H1 (cell line): ENCODE measurements around the gene INPP5F. TPM values are rescaled to one million over a fixed set of nuclear protein-coding genes. Genes with fewer than 3 reads are reported as not detected.

Experiments
- CTCF ChIA-PET: fragments of 300-600 bp; sonication (Branson Sonifier 250); formaldehyde crosslinking; loops from one replicate; lab custom pipeline; 2021; ENCODE audit not compliant: partially characterized antibody; lab: Charles Lee
- POLR2A ChIA-PET: fragments of 300-600 bp; sonication (Branson Sonifier 250); formaldehyde crosslinking; loops from one replicate; lab custom pipeline; 2021; ENCODE audit warnings: inconsistent platforms; ENCODE audit not compliant: partially characterized antibody; lab: Charles Lee
- DNase-seq, 2 experiments: peaks; one replicate each; pipeline versions ENCODE4 v3.0.0 to v3.0.0-alpha.2; 2010 to 2022; ENCODE audit warnings: low spot score in 2 of 2, low read depth in 1 of 2, mixed read lengths in 1 of 2
- FAIRE-seq: peaks from 2 replicates; lab custom pipeline; 2011; peaks lifted over from hg19 to GRCh38; lab: Jason Lieb, UNC
- H2AFZ ChIP-seq: 2 replicates; pipeline ENCODE4 v1.8.1; 2012; ENCODE audit warnings: low read length, inconsistent platforms
- H2AK5ac ChIP-seq: 2 replicates; pipeline ENCODE4 v1.6.1; 2013; ENCODE audit warnings: low read depth, low read length
- H2BK120ac ChIP-seq: replicated peaks from 2 replicates; pipeline ENCODE3; 2013; ENCODE audit warnings: low read depth, low read length, inconsistent platforms
- H2BK12ac ChIP-seq: 2 replicates; pipeline ENCODE4 v1.6.1; 2013; ENCODE audit warnings: low read depth, low read length
- H2BK15ac ChIP-seq: 2 replicates; pipeline ENCODE4 v1.6.1; 2013; ENCODE audit warnings: low read length
- H2BK20ac ChIP-seq: 2 replicates; pipeline ENCODE4 v1.6.1; 2013; ENCODE audit warnings: low read length
- H2BK5ac ChIP-seq: 2 replicates; pipeline ENCODE4 v1.6.1; 2013; ENCODE audit warnings: low read depth, low read length
- H3K14ac ChIP-seq: 2 replicates; pipeline ENCODE4 v1.6.1; 2013; ENCODE audit warnings: inconsistent platforms; ENCODE audit not compliant: insufficient read length
- H3K18ac ChIP-seq: 2 replicates; pipeline ENCODE4 v1.6.1; 2013; ENCODE audit warnings: low read length; ENCODE audit errors: extremely low read depth
- H3K23ac ChIP-seq: 2 replicates; pipeline ENCODE4 v1.6.1; 2013; ENCODE audit warnings: inconsistent platforms; ENCODE audit not compliant: insufficient read length
- H3K23me2 ChIP-seq: 2 replicates; pipeline ENCODE4 v1.6.1; 2013; ENCODE audit warnings: low read depth, low read length
- H3K27ac ChIP-seq: 2 replicates; pipeline ENCODE4 v1.6.1; 2011; ENCODE audit warnings: low read depth, low read length, inconsistent platforms
- H3K27me3 ChIP-seq, 4 experiments: replicated peaks in 1 of 4; 1 replicate in 1 of 4; 2 replicates in 3 of 4; pipeline versions ENCODE4 v1.6.1 to v1.8.1; 2011 to 2013; ENCODE audit warnings: low read length in 3 of 4, mild to moderate bottlenecking in 3 of 4, inconsistent platforms in 2 of 4, mixed read lengths in 2 of 4, moderate library complexity in 1 of 4; ENCODE audit not compliant: control insufficient read depth in 3 of 4, insufficient read depth in 3 of 4; ENCODE audit errors: extremely low read depth in 1 of 4
- H3K36me3 ChIP-seq, 4 experiments: 2 replicates each; pipeline versions ENCODE4 v1.6.1 to v1.8.1; 2011 to 2013; ENCODE audit warnings: mild to moderate bottlenecking in 4 of 4, low read length in 3 of 4, moderate library complexity in 2 of 4, control low read depth in 1 of 4, inconsistent platforms in 1 of 4; ENCODE audit not compliant: insufficient read depth in 4 of 4, control insufficient read depth in 2 of 4
- H3K4ac ChIP-seq: replicated peaks from 2 replicates; pipeline ENCODE3; 2013; ENCODE audit warnings: low read length, low read depth, mixed read lengths, inconsistent platforms; ENCODE audit not compliant: insufficient read length
- H3K4me1 ChIP-seq, 4 experiments: replicated peaks in 1 of 4; 1 replicate in 1 of 4; 2 replicates in 3 of 4; pipeline versions ENCODE4 v1.6.1 to v1.8.1; 2011 to 2013; ENCODE audit warnings: low read length in 3 of 4, inconsistent platforms in 2 of 4, mixed read lengths in 1 of 4; ENCODE audit not compliant: insufficient read depth in 4 of 4, control insufficient read depth in 3 of 4
- H3K4me2 ChIP-seq, 2 experiments: 2 replicates each; pipeline versions ENCODE4 v1.6.1 to v1.8.1; 2011 to 2013; ENCODE audit warnings: low read depth in 2 of 2, low read length in 2 of 2, control low read depth in 1 of 2, inconsistent platforms in 1 of 2, mild to moderate bottlenecking in 1 of 2; ENCODE audit not compliant: insufficient read depth in 1 of 2
- H3K4me3 ChIP-seq, 4 experiments: fragments of 200-600, 300-600 bp in 1 of 4; sonication (generic), shearing (Covaris generic), sonication (Bioruptor Twin) in 1 of 4; 2 replicates each; pipeline versions ENCODE4 v1.5.1 to v1.8.1; 2011 to 2016; ENCODE audit warnings: low read length in 4 of 4, low read depth in 3 of 4, control low read depth in 2 of 4, inconsistent platforms in 2 of 4, mild to moderate bottlenecking in 2 of 4, mixed read lengths in 1 of 4, moderate library complexity in 1 of 4; ENCODE audit not compliant: insufficient read depth in 2 of 4; ENCODE audit errors: extremely low read depth in 1 of 4
- H3K56ac ChIP-seq: replicated peaks from 2 replicates; pipeline ENCODE3; 2013; ENCODE audit warnings: low read depth, mild to moderate bottlenecking, mixed read lengths, low read length, inconsistent platforms; ENCODE audit not compliant: insufficient read length
- H3K79me1 ChIP-seq: 2 replicates; pipeline ENCODE4 v1.6.1; 2013; ENCODE audit warnings: low read depth, low read length, control low read depth
- H3K79me2 ChIP-seq, 2 experiments: 2 replicates each; pipeline versions ENCODE4 v1.6.1 to v1.8.1; 2012 to 2013; ENCODE audit warnings: low read length in 2 of 2, mild to moderate bottlenecking in 2 of 2, inconsistent platforms in 1 of 2; ENCODE audit not compliant: insufficient read depth in 2 of 2, control insufficient read depth in 1 of 2
- H3K9ac ChIP-seq, 4 experiments: replicated peaks in 1 of 4; 1 replicate in 1 of 4; 2 replicates in 3 of 4; pipeline versions ENCODE4 v1.6.1 to v1.8.1; 2011 to 2013; ENCODE audit warnings: low read depth in 3 of 4, low read length in 3 of 4, control low read depth in 2 of 4, mild to moderate bottlenecking in 2 of 4, moderate library complexity in 2 of 4, inconsistent platforms in 1 of 4; ENCODE audit errors: extremely low read depth in 1 of 4
- H3K9me3 ChIP-seq, 2 experiments: 2 replicates each; pipeline versions ENCODE4 v1.6.1 to v1.8.1; 2012 to 2013; ENCODE audit warnings: mild to moderate bottlenecking in 2 of 2, moderate library complexity in 2 of 2, control low read depth in 1 of 2, inconsistent platforms in 1 of 2, low read depth in 1 of 2, low read length in 1 of 2, mixed read lengths in 1 of 2; ENCODE audit not compliant: insufficient read depth in 2 of 2
- H4K20me1 ChIP-seq, 2 experiments: replicated peaks in 1 of 2; 2 replicates each; pipeline versions ENCODE3 to v1.8.1; 2011 to 2013; ENCODE audit warnings: inconsistent platforms in 2 of 2, low read length in 2 of 2, mild to moderate bottlenecking in 1 of 2; ENCODE audit not compliant: insufficient read depth in 2 of 2, control insufficient read depth in 1 of 2
- H4K5ac ChIP-seq: 2 replicates; pipeline ENCODE4 v1.6.1; 2013; ENCODE audit warnings: low read length, low read depth, mixed read lengths, inconsistent platforms; ENCODE audit not compliant: insufficient read length
- H4K8ac ChIP-seq: 2 replicates; pipeline ENCODE4 v1.8.0; 2013; ENCODE audit warnings: mild to moderate bottlenecking, moderate library complexity, low read length, inconsistent platforms; ENCODE audit not compliant: insufficient read depth; ENCODE audit errors: extremely low read depth
- H4K91ac ChIP-seq: replicated peaks from 2 replicates; pipeline ENCODE3; 2013; ENCODE audit warnings: low read length, mixed read lengths, inconsistent platforms; ENCODE audit not compliant: insufficient read length
- HDAC6 ChIP-seq: IDR thresholded peaks from one replicate; pipeline ENCODE4 v1.7.1; 2012; ENCODE audit warnings: low read depth, mild to moderate bottlenecking, inconsistent platforms, low read length, moderate library complexity
- JUND ChIP-seq: IDR thresholded peaks from 2 replicates; pipeline ENCODE4 v1.6.1; 2011; ENCODE audit warnings: mild to moderate bottlenecking, improper control_type of control experiment, low read length
- POLR2A ChIP-seq, 2 experiments: IDR thresholded peaks; 1 replicate in 1 of 2; 2 replicates in 1 of 2; pipeline ENCODE4 v1.6.1; 2011; ENCODE audit warnings: low read depth in 2 of 2, low read length in 2 of 2, mild to moderate bottlenecking in 2 of 2; ENCODE audit errors: control extremely low read depth in 1 of 2
- WGBS, 2 experiments: shearing (Covaris generic) in 1 of 2; methylation state at CpG; one replicate each; pipeline versions ENCODE4 v1.1.6 to v1.1.7; 2013 to 2015; ENCODE audit warnings: low lambda C conversion rate in 2 of 2, mixed read lengths in 2 of 2, inconsistent platforms in 1 of 2, low coverage in 1 of 2, missing lambda C conversion rate in 1 of 2; ENCODE audit not compliant: insufficient replicate concordance in 2 of 2, insufficient coverage in 1 of 2, insufficient read length in 1 of 2; ENCODE audit errors: extremely low coverage in 1 of 2, missing lambda C conversion rate in 1 of 2; 5-methylcytosine and 5-hydroxymethylcytosine counted together
- polyA plus RNA-seq, 7 experiments: library from polyadenylated mRNA; depleted of rRNA in 3 of 7; stranded (reverse) in 5 of 7; unstranded in 2 of 7; fragments of >200 nt in 5 of 7; fragments of 200-250 nt in 2 of 7; gene quantifications; 1 replicate in 5 of 7; 2 replicates in 1 of 7; 4 replicates in 1 of 7; pipeline versions ENCODE4 v1.2.1 to v1.2.3, GENCODE V29; 2011 to 2013; ENCODE audit warnings: missing spikeins in 2 of 7, mixed read lengths in 2 of 7
- total RNA-seq: library from RNA; stranded (reverse); fragmentation: NEBNext Ultra II Directional; extraction: Animal tissue kit (Norgen Biotek cat#: 25700); gene quantifications from 2 replicates; pipeline ENCODE4 v1.2.1, GENCODE V29; 2021

The INPP5F gene
- total and polyA plus RNA-seq, 2 of the 8 experiments (the other 6 are each of a cell fraction or from before 2014, with no cell fraction given), result 50.1 to 101 TPM

DNA sequence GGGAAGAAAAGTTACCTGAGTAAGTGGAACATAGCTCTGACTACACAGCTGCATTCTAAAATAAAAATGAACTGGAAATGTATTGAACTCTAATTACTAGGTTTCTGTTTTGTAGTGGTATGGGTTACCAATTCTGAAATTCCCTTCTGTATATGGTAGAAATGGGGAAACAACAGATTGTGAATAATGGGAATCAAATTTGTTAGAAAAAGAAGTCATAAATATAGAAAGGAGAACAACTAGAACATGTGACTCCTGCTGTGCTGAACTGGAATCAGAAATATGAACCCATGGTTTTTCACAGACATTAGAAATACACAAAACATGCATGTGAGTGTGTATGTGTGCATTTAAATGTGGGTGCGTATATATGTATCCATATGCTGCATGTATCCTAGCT lies 119.8 kb downstream of the INPP5F start:
- CTCF ChIA-PET, result interaction anchor here (0.7 to 2.1 kb wide), 3 partner anchors 95 to 201 kb away, joined by 3 to 8 read pairs (median 6); no protein-coding TSS in a partner anchor
- TF ChIP-seq POLR2A (IDR thresholded peaks at IDR 0.05; ENCODE audit: control extremely low read depth in 1 of 2, low read depth in 2 of 2, low read length in 2 of 2), result no peak
- no peak for TF ChIP-seq HDAC6
- TF ChIP-seq JUND, result no peak

More for the DNA sequence above, 119.8 kb downstream of the INPP5F start:
- H3K23ac ChIP-seq, result no peak overlapping the region
- H3K27ac ChIP-seq, result no peak overlapping the region
- no peak overlapping the region for H2BK5ac ChIP-seq
- no peak overlapping the region for H2BK20ac ChIP-seq
- no peak overlapping the region for H2BK120ac ChIP-seq
- no peaks in the 10 kb centered on the region for H3K9me3 ChIP-seq
- H3K79me1 ChIP-seq, result no peaks in the 10 kb centered on the region
- H3K23me2 ChIP-seq, result no peaks in the 10 kb centered on the region
- DNase-seq (no peak), FAIRE-seq (no peak)
- H3K36me3 ChIP-seq, result peaks cover 39 to 82% (median 73%) of the 10 kb centered on the region in 4 experiments
- H3K4me2 ChIP-seq, result no peak overlapping the region
- no peak overlapping the region for H3K56ac ChIP-seq
- H4K20me1 ChIP-seq, result peaks cover 0 to 5% of the 10 kb centered on the region in 2 experiments
- H2AK5ac ChIP-seq, result no peak overlapping the region
- H2AFZ ChIP-seq, result no peak overlapping the region
- H4K5ac ChIP-seq, result no peak overlapping the region
- WGBS, 2 experiments, result 90% methylated on average over 1 of the region's 1 CpG; no CpG with 5 or more reads in 1 of the 2 experiments
- H3K4me1 ChIP-seq, result no peaks in the 10 kb centered on the region
- no peak overlapping the region for H4K8ac ChIP-seq
- no peak overlapping the region for H2BK12ac ChIP-seq
- POLR2A ChIA-PET, result interaction anchor here (1.2 kb wide), 2 partner anchors 10 to 13 kb away, joined by 3 to 4 read pairs; no protein-coding TSS in a partner anchor
- H3K27me3 ChIP-seq, result no peaks in the 10 kb centered on the region
- no peak overlapping the region for H2BK15ac ChIP-seq
- no peak overlapping the region for H4K91ac ChIP-seq
- H3K9ac ChIP-seq, result no peak overlapping the region
- no peak overlapping the region for H3K4me3 ChIP-seq
- H3K4ac ChIP-seq, result no peak overlapping the region
- no peak overlapping the region for H3K18ac ChIP-seq
- H3K79me2 ChIP-seq, result no peaks in the 10 kb centered on the region
- no peak overlapping the region for H3K14ac ChIP-seq
